GM21786 (cell line): Measurements from ENCODE around the gene NEMP2.
"Not testable (repeated sequence)": the region's sequence is repeated elsewhere in the genome, so short reads cannot be mapped to it uniquely, and the experiment has no call there.

Experiments used
- ATAC-seq: cut with Tn5 transposase; IDR thresholded peaks from one replicate; pipeline ENCODE4 v1.9.1; 2021; ENCODE audit not compliant: unreplicated experiment

NEMP2 gene

GRCh38 chr2:190527214-190527613 lies 7.3 kb downstream of the NEMP2 start:
- no peak for ATAC-seq

GRCh38 chr2:190526105-190526750 lies 8.3 kb downstream of the NEMP2 start:
- no peak for ATAC-seq

- no peak for ATAC-seq
Measured at GRCh38 chr2:190524928-190525327, 9.6 kb downstream of the NEMP2 start.

GRCh38 chr2:190519975-190520767 lies 14.4 kb downstream of the NEMP2 start:
- ATAC-seq, result no peak

GRCh38 chr2:190517468-190517867 lies 17.1 kb downstream of the NEMP2 start:
- ATAC-seq, result no peak

- ATAC-seq, result peak; percentile 61
Measured at GRCh38 chr2:190515687-190516086, 18.8 kb downstream of the NEMP2 start.

GRCh38 chr2:190514676-190515075 lies 19.8 kb downstream of the NEMP2 start:
- ATAC-seq, result no peak

- ATAC-seq, result no peak
Measured at GRCh38 chr2:190513877-190514276, 20.6 kb downstream of the NEMP2 start.

GRCh38 chr2:190512539-190513095 lies 21.9 kb downstream of the NEMP2 start:
- no peak for ATAC-seq

- no peak for ATAC-seq
Measured at GRCh38 chr2:190511104-190511503, 23.4 kb downstream of the NEMP2 start.

GRCh38 chr2:190509895-190510294 lies 24.6 kb downstream of the NEMP2 start:
- ATAC-seq, result not testable (repeated sequence)

GRCh38 chr2:190507135-190507534 lies 27.4 kb downstream of the NEMP2 start:
- no peak for ATAC-seq

GRCh38 chr2:190506666-190507065 lies 27.9 kb downstream of the NEMP2 start:
- ATAC-seq, result no peak

- ATAC-seq, result no peak
Measured at GRCh38 chr2:190505696-190506095, 28.8 kb downstream of the NEMP2 start.

GRCh38 chr2:190504912-190505311 lies 29.6 kb downstream of the NEMP2 start:
- no peak for ATAC-seq

- ATAC-seq, result no peak
Measured at GRCh38 chr2:190503088-190503487, 31.4 kb downstream of the NEMP2 start.

- ATAC-seq, result no peak
Measured at GRCh38 chr2:190501702-190502407, 32.7 kb downstream of the NEMP2 start.

GRCh38 chr2:190501231-190501630 lies 33.3 kb downstream of the NEMP2 start:
- ATAC-seq, result no peak

GRCh38 chr2:190500054-190500502 lies 34.4 kb downstream of the NEMP2 start:
- no peak for ATAC-seq

GRCh38 chr2:190499273-190499672 lies 35.2 kb downstream of the NEMP2 start:
- no peak for ATAC-seq

- no peak for ATAC-seq
Measured at GRCh38 chr2:190497428-190497827, 37.1 kb downstream of the NEMP2 start.
